ENCODE measurements around the gene CLEC4G.

DNA sequence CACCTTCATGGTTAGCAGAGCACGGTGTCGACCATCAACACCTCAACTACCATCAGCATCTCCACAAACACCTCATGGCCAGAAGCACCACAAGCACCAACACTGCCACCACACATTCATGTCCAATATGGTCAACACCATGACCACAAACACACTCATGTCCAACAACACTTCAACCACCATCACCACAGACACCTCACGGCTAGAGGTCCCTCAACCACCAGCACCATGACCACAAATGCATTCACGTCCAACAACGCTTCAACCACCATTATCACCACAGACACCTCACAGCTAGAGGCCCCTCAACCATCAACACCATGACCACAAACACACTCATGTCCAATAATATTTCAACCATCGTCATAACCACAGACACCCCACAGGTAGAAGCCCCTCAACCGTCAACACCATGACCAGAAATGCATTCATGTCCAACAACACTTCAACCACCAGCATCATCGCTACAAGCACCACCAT is 41.1 kb downstream of the CLEC4G start:
- TF ChIP-seq GATA3 (IDR thresholded peaks at IDR 0.05; ENCODE audit: low read depth, low read length) (no peak), GATA2 (IDR thresholded peaks at IDR 0.05; ENCODE audit: low read depth, low read length) (no peak)
